NCI-H128 (cell line): ENCODE data around the gene ARL4C.
A peak's percentile ranks its signal among the peaks of the same experiment; 100 is the strongest.
"Not testable (repeated sequence)": the region's sequence is repeated elsewhere in the genome, so short reads cannot be mapped to it uniquely, and the experiment has no call there.

Experiments used
- DNase-seq: peaks from one replicate; lab custom pipeline; 2025; ENCODE audit not compliant: unreplicated experiment; lab: John Stamatoyannopoulos, UW

The ARL4C gene

DNA sequence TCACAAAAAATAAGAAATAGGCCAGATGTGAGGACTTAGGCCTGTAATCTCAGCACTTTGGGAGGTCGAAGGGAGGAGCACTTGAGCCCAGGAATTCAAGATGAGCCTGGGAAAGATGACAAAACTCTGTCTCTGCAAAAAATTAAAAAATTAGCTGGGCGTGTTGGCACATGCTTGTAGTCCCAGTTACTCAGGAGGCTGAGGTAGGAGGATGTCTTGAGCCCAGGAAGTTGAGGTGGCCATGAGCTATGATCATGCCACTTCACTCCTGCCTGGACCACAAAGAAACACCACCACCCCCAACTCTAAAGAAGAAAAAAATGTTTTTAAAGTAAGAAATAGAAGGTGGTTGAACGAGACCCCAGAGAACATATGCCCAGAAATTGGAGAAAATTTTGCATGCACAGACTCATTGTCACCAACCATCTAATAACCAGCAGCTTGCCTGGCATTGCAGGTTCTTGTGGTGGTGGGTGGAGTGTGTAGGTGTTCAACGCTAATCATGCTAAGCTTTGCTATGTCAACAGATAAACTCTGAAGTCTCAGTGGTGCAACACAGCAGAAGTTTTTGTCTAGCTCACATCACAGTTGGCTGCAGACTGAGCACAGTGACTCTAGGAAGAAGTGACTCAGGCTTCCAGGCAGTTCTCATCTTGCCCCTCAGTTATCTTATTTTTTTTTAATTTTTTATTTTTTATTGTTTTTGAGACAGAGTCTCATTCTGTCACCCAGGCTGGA lies 18.6 kb downstream of the ARL4C start:
- DNase-seq, result no peak

DNA sequence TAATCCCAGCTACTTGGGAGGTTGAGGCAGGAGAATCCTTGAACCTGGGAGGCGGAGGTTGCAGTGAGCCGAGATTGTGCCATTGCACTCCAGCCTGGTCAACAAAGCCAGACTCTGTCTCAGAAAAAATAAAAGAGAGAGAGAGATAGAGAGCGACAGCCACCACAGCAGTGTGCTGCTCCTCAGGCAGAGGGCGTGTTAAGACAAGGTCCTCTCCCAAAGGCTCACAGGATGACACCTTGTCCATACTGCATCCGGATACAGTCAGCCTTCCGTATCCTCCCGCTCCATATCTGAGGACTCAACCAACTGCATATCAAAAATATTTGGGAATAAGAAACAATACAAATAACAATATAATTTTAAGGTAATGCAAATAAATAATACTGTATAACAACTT lies 20.1 kb downstream of the ARL4C start:
- DNase-seq, result no peak

DNA sequence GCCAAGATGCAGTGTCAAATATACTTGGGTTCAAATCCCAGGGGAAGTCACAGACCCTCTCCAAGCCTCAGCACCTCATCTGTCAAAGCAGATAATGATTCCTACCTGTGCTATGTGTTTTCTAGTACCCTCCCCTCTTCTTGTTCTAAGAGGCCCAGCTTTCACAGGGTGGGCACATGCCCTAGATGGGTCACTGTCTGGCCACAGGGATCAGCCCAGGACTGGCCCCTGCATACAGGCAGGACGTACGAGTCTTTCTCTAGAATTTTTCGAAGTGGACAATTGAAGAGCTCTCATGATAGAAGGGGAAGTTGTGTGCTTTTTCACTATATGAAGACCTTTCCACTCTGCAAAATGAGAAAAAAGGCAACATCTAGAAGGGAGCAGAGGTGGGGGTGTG lies 22.2 kb downstream of the ARL4C start:
- DNase-seq, result no peak

DNA sequence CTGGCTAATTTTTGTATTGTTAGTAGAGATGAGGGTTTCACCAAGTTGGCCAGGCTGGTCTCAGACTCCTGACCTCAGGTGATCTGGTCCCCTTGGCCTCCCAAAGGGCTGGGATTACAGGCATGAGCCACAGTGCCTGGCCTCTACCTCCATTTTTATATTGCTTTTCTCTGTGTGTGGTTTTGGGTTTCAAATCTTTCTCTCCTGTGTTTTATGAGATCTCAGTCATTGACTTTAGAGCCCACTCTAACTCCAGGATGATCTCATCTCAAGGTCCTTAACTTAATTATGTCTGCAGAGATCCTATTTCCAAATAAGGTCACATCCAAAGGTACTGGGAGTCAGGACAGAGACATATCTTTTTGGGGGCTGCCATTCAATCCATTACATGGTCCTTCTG lies 24.7 kb downstream of the ARL4C start:
- DNase-seq, result no peak

DNA sequence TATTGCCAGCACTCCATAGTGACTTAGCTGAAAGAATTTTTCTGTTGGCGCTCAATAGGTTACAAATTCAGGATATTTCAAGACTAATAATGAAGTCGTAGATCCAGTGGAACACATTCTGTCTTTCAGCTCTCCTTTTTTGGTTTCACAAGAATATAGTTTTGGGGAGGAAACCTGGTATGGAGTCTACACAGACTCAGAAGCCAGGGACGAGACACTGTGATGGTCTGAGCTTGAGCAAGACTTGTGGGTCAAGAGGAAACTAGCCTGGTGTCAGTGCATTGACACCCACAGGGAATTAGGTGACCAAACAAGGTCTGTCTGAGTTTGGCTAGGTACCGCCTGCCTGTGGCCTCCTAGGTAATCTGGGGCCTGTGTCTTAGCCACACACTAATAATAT lies 26.9 kb downstream of the ARL4C start:
- DNase-seq, result no peak

DNA sequence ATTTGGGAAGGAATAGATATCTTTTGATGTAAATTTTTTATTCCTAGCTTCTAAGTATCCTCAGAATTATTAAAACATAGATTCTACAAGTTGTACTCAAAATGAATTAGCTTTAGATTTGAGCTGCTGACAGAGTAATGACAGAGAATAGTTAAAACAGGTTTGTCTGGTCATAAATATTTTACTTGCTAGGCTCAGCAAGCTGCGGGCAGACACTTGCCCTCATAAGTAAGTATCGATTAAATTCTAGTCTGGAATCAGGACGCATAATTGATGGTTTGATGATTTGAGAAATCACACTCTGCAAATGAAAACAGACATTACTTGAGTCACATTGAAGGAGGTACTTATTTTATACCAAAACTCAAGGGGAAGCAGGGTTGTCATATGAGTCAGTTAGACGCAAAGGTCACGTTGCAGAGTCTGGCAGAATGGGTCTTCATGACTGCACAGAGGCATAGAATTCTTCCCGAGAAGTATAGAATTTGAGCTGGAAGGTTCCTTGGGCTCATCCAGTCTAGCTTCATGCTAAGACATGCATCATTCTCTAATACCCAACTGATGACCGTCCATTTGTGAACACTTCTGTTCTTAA lies 27.5 kb downstream of the ARL4C start:
- no peak for DNase-seq

DNA sequence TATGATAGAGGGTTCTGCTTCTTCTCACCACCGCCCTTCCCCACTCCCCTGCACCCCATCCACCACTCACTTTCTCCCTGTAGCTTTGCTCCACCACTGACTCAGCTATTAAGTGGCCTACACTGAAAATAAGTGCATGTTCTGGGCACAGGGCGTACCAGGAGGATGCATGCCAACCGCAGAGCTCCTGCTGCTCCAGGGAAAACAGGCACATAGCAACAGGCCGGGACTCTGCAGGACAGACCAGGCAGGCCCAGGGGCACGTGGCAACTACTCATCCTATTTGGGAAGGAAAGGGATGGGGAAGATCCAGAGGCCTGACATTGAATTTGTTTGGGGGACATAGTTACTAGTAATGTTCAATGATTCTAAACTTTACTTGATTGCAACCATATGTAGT lies 28.4 kb downstream of the ARL4C start:
- no peak for DNase-seq

DNA sequence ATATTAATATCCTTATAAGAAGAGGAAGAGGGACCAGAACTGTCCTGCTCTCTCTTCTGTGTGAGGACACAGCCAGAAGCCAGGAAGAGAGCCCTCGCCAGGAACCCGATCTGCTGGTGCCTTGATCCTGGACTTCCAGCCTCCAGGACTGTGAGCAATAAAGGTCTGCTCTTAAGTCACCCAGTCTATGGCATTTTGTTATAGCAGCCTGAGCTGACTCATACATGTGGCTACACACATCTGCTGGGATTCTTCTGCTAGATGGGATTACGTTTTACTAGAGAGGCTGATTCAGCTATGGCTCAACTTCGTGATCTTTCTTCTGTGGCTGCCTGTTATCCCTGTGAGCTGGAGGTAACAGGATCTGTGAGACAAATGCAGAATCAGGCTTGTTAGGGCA lies 29.6 kb downstream of the ARL4C start:
- no peak for DNase-seq

DNA sequence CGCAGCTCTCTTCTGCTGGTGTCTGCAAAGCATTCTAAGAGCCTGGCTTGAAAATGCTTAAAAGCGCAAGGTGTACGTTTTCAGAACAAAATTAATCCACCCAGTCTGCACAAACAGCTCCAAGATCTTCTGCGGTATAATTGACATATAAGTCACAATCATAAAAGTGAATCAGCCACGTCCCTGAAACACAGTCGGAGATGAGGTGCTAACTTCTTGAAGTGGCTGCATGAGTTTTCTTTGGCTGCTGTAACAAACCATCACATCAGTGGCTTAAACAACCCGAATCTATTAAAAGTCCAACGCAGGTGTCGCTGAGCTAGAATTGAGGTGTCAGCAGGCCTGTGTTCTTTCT lies 32.6 kb downstream of the ARL4C start:
- DNase-seq, result no peak

DNA sequence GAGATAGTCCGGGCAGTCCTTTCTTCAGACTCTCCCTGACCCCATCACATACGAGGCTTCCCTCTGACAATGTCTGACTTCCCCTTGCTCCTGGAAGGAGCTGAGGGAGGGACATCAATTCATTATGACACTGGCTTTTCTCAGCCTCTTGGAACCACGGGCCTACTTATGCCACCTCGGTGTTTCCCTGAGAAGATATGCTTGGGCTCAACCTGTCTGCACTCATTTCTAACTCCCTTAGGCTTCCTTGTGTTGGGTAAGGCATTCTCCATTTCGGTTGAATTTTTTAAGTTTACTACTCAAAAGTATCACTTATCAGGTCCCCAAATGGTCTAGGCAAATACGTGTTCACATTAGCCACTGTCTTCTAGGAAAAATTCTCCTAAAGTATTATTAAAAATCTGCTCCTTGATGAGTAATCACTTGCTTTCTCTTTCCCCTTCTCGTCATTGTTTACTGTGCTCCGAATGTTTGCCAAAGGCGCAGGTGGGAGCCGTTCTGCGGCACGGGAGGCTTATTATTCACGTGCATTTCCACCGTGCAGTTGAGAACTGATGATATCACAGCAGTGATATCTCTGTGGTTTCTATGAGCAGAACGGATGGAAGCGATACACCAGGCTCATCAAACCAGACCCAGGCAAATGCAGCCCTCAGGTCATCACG lies 33.1 kb downstream of the ARL4C start:
- peak; percentile 41 for DNase-seq

DNA sequence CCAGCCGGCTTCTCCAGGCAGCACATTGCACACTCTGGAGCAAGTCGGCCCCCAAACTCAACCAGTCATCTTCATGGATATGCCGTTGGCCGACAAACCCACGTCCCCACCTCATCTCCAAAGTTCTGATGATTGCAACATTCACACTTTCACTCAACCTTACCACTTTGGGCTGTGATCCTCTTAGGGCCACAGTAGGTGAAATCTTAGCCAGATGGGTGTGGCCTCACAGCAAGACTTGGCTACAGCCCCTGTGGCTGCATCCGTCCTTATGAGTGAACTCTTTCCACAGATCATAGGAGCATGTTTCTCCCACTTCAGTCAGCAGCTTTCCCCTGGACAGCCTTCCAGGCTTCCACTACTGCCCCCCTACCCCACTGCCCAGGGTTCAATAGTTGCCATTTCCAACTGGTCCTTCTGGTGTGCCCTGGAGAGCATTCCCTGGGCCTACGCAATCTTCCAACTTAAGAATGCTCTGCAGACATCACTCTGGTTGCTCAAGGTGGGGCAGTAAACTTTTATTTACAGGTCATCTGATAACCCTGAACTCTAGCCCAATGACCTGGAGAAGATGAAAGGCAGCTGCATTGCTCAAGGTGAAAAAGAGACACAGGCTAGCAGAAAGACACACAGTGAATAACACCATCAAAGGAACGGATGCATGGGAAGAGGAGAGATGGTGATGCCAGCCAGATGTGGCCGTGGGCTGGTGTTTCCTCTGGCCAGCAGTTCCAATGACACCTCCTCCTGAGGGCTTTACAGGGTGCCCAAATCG lies 34.5 kb downstream of the ARL4C start:
- DNase-seq, result no peak

DNA sequence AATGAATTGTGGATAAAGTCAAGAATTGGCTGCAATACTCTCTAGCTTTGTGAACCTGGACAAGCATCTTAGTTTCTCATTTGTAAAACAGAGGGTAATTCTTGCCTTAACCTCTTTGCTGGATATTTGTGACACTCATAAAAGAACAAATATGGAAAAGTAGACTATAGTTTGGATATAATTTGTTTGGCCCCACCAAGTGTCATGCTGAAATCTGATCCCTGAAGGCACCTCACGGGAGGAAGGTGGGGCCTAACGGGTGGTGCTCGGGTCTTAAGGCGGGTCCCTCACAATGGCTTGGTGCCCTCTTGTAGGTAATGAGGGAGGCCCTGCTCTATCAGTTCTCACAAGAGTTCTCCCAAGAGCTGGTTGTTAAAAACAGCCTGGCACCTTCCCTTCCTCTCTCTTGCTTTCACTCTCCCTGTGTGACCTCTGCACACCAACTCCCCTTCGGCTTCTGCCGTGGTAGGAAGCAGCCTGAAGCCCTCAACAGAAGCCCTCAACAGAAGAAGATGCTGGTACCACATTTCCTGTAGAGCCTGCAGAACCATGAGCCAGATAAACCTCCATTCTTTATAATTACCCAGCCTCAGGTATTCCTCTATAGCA lies 37.4 kb downstream of the ARL4C start:
- DNase-seq, result no peak

DNA sequence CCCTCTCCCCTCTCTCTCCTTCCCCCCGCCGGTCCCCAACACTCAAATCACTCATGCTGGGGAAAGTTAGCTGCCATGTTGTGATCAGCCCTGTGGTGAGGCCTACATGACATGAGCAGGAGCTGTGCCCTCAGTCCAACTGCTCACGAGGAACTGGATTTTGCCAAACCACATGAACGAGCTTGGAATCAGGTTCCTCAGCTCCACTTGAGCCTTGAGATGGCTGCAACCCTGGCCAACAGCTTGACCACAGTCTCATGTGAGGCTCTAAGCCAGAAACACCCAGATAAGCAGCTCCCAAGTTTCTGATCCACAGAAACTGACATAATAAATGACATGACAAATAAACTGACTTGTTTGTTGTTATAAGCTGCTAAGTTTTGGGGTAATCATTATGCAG lies 38.4 kb downstream of the ARL4C start:
- DNase-seq, result no peak

DNA sequence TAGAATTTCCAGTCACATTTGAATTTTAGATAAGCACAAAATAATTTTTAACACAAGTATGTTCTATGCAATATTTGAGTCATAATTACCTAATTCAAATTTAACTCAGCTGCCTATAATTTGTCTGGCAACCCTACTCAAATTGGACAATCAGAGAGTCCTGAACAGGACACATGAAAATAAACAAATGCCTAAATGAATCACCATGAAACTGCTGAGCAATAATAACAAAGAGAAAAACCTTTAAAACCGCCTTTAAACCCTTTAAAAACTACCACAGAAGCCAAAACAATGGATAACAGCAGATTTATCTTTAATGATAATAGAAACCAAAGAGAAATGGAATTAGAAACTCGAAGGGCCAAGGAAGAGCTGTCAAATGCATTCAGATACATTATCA lies 39.5 kb downstream of the ARL4C start:
- no peak for DNase-seq

DNA sequence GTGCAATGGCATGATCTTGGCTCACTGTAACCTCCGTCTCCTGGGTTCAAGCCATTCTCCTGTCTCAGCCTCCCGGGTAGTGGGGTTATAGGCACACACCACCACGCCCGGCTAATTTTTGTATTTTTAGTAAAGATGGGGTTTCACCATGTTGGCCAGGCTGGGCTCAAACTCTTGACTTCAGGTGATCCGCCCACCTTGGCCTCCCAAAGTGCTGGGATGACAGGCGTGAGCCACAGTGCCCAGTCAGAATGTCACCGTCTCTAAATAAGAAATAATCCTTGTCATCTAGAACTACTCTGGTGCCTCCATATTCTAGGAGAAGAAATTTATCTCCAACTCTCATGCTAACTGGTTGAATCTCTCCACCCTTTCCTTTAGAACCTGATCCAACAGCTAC lies 41.6 kb downstream of the ARL4C start:
- not testable (repeated sequence) for DNase-seq

DNA sequence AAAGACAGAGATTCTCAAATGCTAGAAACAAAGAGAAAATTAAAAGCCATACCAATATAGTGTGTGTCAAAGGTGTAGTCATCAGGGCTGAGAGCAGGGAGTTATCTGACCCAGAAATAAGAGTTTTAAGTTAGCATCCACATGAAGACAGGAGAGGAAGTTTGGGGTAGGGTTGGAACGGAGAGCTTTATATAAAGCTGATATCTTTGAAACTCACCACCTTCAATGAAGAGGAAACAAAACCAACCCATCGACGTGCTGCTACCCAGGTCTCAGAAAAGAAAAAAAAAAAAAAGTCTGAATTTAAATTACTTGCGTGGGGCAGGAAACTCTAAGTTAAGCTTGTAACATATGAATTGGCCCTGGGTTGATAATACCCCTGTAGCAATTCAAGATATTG lies 42.4 kb downstream of the ARL4C start:
- DNase-seq, result no peak

DNA sequence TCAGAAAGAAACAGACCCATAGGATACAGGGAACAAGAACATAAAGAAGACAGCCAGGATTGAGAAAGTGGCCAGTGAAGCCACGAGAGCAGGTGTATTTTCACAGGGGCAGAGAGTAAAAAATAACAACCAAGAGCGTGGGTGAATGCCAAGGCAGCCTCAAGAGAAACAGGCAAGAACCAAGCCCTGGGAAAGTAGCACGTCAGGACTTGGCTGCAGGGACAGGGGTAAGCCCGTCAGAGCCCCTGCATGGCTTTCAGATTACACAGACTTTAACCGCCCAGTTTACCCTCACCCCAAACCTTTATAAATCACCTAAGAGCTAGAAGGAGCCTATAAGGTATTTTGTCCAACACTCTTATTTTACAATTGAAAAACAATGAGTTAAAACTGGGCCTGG lies 43.7 kb downstream of the ARL4C start:
- no peak for DNase-seq

DNA sequence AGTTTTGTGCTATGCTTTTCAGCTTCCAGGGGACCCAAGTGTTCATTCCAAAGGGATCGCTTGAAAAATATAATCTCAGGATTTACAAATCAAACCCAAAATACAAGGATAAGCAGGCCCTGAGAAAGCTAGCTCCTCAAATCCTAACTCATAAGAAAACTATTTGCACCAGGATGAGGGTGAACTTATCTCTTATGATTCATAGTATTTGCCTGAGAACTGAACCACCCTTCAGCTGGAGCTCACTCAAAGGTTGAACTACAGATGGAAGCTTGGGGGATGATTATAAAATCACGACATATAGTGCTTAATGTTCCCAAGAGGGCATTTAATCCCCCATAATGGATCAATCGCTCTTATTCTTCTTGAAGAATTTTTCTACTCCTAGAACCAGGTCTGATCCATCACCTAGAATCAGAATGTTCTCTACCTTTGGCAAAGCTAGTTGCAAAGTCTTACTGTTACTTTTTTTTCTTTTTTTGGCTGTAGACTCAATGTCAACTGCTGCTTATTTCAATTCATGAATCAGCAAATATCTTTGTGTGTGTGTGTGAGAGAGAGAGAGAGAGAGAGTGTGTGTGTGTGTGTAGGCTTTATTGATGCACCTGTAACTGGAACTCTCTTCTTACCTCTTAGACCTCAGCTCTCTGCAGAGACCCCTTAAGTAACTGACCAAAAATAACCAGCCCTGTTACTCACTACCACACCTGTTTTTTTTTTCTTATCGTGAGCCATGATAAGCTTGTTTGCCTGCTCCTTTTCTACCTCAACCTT lies 44.8 kb downstream of the ARL4C start:
- no peak for DNase-seq

DNA sequence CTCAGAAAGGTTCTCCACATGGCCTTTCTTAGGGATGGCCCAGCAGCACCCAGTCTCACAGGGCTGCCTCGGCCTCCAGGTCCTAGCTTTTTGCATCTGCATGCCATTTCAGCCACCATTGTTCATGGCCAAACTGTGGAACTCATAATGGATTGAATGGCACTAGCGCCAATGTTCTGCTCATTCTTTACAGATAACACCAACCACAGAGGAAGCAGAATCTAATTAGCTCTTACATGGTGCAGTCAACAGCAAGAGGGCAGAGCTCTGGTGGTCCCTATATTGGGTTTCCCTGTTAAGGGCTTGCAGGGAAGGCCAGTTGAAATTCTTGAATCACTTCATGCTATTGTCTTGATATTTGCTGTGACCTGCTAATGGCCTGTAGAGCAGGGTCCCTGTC lies 45.6 kb downstream of the ARL4C start:
- no peak for DNase-seq

DNA sequence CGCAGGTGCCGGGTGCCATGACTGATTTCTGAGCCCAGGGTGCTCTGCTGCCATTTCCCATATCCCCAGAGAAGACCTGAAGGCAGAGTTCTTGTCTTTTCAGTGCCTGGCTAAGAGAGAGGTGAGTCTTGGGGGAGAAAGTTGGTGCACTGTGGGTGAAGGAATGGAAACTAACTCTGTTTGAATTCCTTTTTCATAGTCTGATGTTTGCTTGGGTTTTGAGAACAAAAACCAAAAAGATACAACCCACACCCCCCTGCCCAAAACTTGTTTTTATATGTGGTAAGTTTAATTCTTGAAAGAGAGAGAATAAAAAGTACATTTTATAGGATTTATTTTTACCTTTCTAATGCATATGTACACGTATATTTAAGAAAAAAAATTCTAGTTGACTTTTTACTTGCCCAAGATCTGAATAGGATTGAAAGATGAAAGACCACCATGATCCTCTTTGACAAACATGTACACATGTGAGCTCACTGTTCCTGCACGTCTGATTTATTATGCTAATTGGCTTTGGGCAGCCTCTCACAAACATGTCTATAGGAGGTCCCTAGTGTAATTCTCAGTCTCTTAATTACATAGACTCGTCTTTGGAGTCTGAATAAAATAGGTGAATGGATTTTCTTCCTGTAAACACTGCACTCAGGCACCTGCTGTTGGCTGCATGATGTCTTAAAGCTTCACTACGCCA lies 46.3 kb downstream of the ARL4C start:
- DNase-seq, result no peak
